GM12874 (cell line): Measurements from ENCODE around the gene QSOX1.

Experiments used
- TF ChIP-seq, protein P1 (sequence below): IDR thresholded peaks from 2 replicates; pipeline ENCODE4 v1.5.1; 2011; ENCODE audit warnings: low read depth, mild to moderate bottlenecking, control low read depth, low read length, moderate library complexity; ENCODE audit not compliant: insufficient read depth

QSOX1 gene

DNA sequence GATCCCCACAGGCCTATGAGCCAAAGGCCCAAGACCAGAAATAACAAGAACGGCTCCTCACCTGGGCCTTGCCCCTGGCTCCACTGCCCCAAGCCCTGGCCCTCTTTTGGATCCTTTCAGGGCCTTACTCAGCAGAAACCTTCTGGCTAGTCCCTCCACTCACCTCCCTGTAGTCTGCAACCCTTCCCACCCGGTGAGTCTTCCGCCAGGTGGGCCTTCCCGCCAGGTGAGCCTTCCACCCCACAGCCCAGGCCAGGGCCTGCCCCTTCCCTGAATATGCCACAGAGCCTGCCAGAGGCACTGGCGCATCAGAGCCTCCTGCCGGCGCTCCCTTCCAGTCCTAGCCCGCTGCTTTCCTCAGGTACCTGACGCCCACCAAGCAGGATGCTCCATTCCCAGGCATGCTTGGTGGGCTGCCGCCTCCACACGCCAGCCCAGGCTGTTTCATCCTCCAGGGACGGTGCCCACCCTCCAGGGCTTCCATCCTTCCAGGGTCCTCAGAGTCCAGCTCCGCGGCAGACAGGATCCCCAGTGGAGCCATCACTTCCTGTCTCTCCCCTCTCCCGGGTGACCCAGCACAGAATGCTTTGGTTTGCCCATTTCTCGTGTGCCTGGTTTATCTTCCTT, 96.3 kb downstream of the QSOX1 start:
- TF ChIP-seq, protein P1, sequence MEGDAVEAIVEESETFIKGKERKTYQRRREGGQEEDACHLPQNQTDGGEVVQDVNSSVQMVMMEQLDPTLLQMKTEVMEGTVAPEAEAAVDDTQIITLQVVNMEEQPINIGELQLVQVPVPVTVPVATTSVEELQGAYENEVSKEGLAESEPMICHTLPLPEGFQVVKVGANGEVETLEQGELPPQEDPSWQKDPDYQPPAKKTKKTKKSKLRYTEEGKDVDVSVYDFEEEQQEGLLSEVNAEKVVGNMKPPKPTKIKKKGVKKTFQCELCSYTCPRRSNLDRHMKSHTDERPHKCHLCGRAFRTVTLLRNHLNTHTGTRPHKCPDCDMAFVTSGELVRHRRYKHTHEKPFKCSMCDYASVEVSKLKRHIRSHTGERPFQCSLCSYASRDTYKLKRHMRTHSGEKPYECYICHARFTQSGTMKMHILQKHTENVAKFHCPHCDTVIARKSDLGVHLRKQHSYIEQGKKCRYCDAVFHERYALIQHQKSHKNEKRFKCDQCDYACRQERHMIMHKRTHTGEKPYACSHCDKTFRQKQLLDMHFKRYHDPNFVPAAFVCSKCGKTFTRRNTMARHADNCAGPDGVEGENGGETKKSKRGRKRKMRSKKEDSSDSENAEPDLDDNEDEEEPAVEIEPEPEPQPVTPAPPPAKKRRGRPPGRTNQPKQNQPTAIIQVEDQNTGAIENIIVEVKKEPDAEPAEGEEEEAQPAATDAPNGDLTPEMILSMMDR, result no peak

DNA sequence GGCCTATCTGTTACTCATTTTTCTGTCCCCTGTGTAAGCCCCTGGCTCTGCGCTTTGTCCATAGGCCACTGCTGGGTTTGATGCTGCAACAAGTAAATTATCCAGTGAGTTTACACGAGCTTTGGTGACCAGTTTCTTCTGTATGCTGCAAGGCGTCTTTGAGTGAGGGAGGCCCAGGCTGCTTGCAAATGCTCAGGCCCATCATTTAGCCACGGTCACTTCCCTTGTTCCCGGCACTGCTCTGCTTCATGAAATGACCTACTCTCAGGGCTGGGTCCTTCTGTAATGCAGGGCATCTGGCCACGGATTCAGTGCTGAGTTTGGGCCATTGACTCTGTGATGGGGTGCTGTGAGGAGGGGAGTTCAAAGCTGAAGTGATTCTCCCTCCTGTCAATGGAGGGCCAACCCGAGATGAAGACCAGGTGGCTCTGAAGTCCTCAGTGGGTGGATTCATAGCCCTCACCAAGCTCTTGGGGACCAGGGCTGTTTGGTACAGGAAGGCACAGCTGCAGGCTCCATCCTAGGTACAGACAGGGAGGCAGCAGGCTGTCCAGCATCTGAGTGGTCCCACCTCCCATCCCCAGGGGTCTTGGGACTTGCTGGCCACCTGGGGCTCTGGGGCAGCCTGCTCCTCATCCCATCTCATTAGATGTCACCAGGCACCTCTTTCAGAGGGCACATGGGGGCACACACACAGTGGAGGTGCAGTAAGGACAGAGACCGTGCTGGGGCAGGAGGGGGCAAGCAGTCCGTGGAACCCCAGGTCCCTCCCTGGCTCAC, 97.0 kb downstream of the QSOX1 start:
- TF ChIP-seq, protein P1, result no peak

DNA sequence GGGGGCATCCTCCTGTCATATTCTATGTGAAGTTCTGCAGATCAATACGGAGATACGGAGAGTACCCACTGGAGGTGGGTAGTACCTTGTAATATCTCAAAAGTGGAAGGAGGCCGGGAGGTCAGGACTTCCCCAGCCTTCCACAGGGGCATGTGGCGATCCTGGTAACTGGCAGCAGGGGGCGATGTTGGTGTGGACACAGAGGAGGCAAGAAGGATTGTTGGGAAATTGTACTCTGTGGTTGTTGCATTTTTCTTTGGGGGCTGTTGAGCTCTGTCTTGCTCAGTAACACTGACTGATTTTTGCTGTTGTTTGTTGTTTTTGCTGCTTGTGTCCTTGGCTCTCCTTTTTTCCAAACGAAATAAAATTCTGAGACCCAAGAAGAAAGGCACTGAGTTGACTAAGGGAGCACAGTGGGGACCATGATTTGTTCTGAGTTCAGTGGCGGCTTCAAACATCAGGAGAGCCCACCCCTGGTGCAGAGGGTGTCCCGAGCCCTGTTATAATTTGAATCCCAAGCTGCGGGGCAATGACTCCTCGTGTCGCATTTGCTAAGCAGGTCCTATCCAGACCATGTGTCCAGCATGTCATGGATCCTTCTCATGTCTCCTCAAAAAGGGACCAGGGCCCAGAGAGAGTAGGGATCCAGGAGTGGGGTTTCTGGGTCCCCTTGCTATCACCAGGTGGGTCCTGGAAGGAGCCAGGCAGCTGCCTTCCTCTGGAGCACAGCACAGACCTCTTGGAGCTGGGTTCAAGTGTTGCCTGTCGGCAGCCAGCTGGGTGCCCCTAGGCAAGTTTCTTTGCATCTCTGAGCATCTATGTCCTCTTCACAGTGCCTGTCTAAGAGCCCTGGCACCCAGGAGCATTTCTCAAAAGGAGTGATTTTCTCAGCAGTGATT, 98.2 kb downstream of the QSOX1 start:
- TF ChIP-seq, protein P1, result peak; percentile 84
